ENCODE measurements around the gene S100PBP.

GRCh38 chr1:32869923-32870614 lies 52.6 kb downstream of the S100PBP start:
- TF ChIP-seq SMAD4 (CRISPR knock-in tag; conservative IDR thresholded peaks at IDR 0.05) (no peak), ZBTB1 (CRISPR knock-in tag; IDR thresholded peaks at IDR 0.05; ENCODE audit: borderline replicate concordance, low read depth) (no peak), POLR2A (conservative IDR thresholded peaks at IDR 0.05) (no peak), ZNF316 (IDR thresholded peaks at IDR 0.05) (no peak), PKNOX1 (IDR thresholded peaks at IDR 0.05) (no peak), JUND (IDR thresholded peaks at IDR 0.05; ENCODE audit: borderline replicate concordance, low read depth, low read length) (no peak), JUND (tag; IDR thresholded peaks at IDR 0.05; ENCODE audit: borderline replicate concordance, low read depth, low read length) (no peak), PATZ1 (CRISPR knock-in tag; IDR thresholded peaks at IDR 0.05; ENCODE audit: borderline replicate concordance) (no peak)
- TF ChIP-seq, protein P1, sequence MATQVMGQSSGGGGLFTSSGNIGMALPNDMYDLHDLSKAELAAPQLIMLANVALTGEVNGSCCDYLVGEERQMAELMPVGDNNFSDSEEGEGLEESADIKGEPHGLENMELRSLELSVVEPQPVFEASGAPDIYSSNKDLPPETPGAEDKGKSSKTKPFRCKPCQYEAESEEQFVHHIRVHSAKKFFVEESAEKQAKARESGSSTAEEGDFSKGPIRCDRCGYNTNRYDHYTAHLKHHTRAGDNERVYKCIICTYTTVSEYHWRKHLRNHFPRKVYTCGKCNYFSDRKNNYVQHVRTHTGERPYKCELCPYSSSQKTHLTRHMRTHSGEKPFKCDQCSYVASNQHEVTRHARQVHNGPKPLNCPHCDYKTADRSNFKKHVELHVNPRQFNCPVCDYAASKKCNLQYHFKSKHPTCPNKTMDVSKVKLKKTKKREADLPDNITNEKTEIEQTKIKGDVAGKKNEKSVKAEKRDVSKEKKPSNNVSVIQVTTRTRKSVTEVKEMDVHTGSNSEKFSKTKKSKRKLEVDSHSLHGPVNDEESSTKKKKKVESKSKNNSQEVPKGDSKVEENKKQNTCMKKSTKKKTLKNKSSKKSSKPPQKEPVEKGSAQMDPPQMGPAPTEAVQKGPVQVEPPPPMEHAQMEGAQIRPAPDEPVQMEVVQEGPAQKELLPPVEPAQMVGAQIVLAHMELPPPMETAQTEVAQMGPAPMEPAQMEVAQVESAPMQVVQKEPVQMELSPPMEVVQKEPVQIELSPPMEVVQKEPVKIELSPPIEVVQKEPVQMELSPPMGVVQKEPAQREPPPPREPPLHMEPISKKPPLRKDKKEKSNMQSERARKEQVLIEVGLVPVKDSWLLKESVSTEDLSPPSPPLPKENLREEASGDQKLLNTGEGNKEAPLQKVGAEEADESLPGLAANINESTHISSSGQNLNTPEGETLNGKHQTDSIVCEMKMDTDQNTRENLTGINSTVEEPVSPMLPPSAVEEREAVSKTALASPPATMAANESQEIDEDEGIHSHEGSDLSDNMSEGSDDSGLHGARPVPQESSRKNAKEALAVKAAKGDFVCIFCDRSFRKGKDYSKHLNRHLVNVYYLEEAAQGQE (IDR thresholded peaks at IDR 0.05; ENCODE audit: borderline replicate concordance) = no peak
- TF ChIP-seq, protein P1 (CRISPR knock-in tag; IDR thresholded peaks at IDR 0.05; ENCODE audit: low read depth) = no peak
- TF ChIP-seq, protein P2, sequence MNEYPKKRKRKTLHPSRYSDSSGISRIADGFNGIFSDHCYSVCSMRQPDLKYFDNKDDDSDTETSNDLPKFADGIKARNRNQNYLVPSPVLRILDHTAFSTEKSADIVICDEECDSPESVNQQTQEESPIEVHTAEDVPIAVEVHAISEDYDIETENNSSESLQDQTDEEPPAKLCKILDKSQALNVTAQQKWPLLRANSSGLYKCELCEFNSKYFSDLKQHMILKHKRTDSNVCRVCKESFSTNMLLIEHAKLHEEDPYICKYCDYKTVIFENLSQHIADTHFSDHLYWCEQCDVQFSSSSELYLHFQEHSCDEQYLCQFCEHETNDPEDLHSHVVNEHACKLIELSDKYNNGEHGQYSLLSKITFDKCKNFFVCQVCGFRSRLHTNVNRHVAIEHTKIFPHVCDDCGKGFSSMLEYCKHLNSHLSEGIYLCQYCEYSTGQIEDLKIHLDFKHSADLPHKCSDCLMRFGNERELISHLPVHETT (CRISPR knock-in tag; conservative IDR thresholded peaks at IDR 0.05 in 1 of 2, IDR thresholded peaks at IDR 0.05 in 1 of 2) = no peak

All from K562 (cell line).